Measurements from ENCODE around the gene DDR1.
"Not testable (repeated sequence)": the region's sequence is repeated elsewhere in the genome, so short reads cannot be mapped to it uniquely, and the experiment has no call there.

DNA sequence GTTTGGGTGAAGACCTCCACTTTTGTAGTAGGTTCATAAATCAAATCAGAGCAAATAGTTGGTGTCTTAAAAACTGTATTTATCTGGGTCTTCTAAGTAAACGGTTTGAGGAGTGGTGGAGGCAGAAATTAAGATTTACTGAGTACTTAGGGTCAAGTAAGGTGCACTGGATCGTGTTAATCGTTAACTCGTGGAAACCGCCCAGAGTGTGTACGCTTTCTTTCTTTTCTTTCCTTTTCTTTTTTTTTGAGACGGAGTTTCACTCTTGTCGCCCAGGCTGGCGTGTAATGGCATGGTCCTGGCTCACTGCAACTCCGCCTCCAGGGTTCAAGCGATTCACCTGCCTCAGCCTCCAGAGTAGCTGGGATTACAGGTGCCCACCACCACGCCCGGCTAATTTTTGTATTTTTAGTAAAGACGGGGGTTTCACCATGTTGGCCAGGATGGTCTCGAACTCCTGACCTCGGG is 23.0 kb downstream of the DDR1 start:
- TF ChIP-seq POLR2A (IDR thresholded peaks at IDR 0.05), result not testable (repeated sequence)
- TF ChIP-seq, protein P1, sequence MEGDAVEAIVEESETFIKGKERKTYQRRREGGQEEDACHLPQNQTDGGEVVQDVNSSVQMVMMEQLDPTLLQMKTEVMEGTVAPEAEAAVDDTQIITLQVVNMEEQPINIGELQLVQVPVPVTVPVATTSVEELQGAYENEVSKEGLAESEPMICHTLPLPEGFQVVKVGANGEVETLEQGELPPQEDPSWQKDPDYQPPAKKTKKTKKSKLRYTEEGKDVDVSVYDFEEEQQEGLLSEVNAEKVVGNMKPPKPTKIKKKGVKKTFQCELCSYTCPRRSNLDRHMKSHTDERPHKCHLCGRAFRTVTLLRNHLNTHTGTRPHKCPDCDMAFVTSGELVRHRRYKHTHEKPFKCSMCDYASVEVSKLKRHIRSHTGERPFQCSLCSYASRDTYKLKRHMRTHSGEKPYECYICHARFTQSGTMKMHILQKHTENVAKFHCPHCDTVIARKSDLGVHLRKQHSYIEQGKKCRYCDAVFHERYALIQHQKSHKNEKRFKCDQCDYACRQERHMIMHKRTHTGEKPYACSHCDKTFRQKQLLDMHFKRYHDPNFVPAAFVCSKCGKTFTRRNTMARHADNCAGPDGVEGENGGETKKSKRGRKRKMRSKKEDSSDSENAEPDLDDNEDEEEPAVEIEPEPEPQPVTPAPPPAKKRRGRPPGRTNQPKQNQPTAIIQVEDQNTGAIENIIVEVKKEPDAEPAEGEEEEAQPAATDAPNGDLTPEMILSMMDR (IDR thresholded peaks at IDR 0.05), result not testable (repeated sequence)
